ENCODE data around the gene CCL16.

GRCh38 chr17:36000732-36001109, 19.4 kb upstream of the CCL16 start:
- TF ChIP-seq POLR2A (IDR thresholded peaks at IDR 0.05; ENCODE audit: low read length) (no peak), GATA1 (IDR thresholded peaks at IDR 0.05; ENCODE audit: low read depth, low read length) (no peak)

Measured in erythroblast (primary cell).